Smooth muscle cell (in vitro differentiated cells): ENCODE results near the gene RNF114. TPM values are rescaled to one million over a fixed set of nuclear protein-coding genes. Genes with fewer than 3 reads are reported as not detected.

Experiments used
- DNase-seq: peaks from one replicate; lab custom pipeline; 2025; ENCODE audit not compliant: unreplicated experiment; lab: John Stamatoyannopoulos, UW
- H2AFZ ChIP-seq: fragments of 200-600 bp; sonication (generic); 2 replicates; pipeline ENCODE4 v1.6.0; 2016; ENCODE audit warnings: antibody characterized with exemption, low read depth, mild to moderate bottlenecking
- H3F3A ChIP-seq: fragments of 200-600 bp; sonication (generic); 2 replicates; pipeline ENCODE4 v1.6.0; 2017; ENCODE audit warnings: antibody characterized with exemption, low read depth
- H3K27ac ChIP-seq: fragments of 200-600 bp; sonication (generic); 2 replicates; pipeline ENCODE4 v1.5.1; 2016; ENCODE audit warnings: low read depth, mild to moderate bottlenecking
- H3K27me3 ChIP-seq: fragments of 200-600 bp; sonication (generic); 2 replicates; pipeline ENCODE4 v1.6.1; 2016; ENCODE audit warnings: low read depth, mild to moderate bottlenecking
- H3K36me3 ChIP-seq: fragments of 200-600 bp; sonication (generic); 2 replicates; pipeline ENCODE4 v1.5.1; 2016; ENCODE audit warnings: low read depth
- H3K4me1 ChIP-seq: fragments of 200-600 bp; sonication (generic); 2 replicates; pipeline ENCODE4 v1.5.1; 2016; ENCODE audit warnings: low read depth
- H3K4me2 ChIP-seq: fragments of 200-600 bp; sonication (generic); 2 replicates; pipeline ENCODE4 v1.6.0; 2016; ENCODE audit warnings: mild to moderate bottlenecking
- H3K4me3 ChIP-seq: fragments of 200-600 bp; sonication (generic); 2 replicates; pipeline ENCODE4 v1.5.1; 2016; ENCODE audit warnings: mild to moderate bottlenecking
- H3K79me2 ChIP-seq: fragments of 200-600 bp; sonication (generic); 2 replicates; pipeline ENCODE4 v1.6.0; 2016; ENCODE audit warnings: low read depth, mild to moderate bottlenecking
- H3K9ac ChIP-seq: fragments of 200-600 bp; sonication (generic); 2 replicates; pipeline ENCODE4 v1.6.0; 2016; ENCODE audit warnings: low read depth
- H3K9me3 ChIP-seq: fragments of 200-600 bp; sonication (generic); replicated peaks from 2 replicates; pipeline ENCODE4 v1.5.1; 2016; ENCODE audit warnings: low read depth
- H4K20me1 ChIP-seq: fragments of 200-600 bp; sonication (generic); 2 replicates; pipeline ENCODE4 v1.6.0; 2016; ENCODE audit warnings: low read depth
- CTCF ChIP-seq: fragments of 200-600 bp; sonication (generic); IDR thresholded peaks from 2 replicates; pipeline ENCODE4 v1.5.1; 2017; ENCODE audit warnings: borderline replicate concordance, mild to moderate bottlenecking, antibody characterized with exemption; ENCODE audit not compliant: insufficient read depth, poor library complexity, severe bottlenecking
- WGBS: methylation state at CpG from one replicate; pipeline ENCODE4 v1.1.7; 2016; ENCODE audit warnings: low lambda C conversion rate; 5-methylcytosine and 5-hydroxymethylcytosine counted together
- polyA plus RNA-seq: library from polyadenylated mRNA; unstranded; fragments of >200 nt; fragmentation: Nextera tagmentation; extraction: Ambion mirVana; gene quantifications from 2 replicates; pipeline ENCODE4 v1.2.1, GENCODE V29; 2016
- total RNA-seq: library from RNA; depleted of rRNA; stranded (reverse); fragments of >200 nt; gene quantifications from 2 replicates; pipeline ENCODE4 v1.2.3, GENCODE V29; 2014

Gene RNF114
- total and polyA plus RNA-seq, 2 experiments from 2014 or later: 54.2 to 80.5 TPM

GRCh38 chr20:49888212-49889000 lies 47.8 kb upstream of the RNF114 start:
- H3K9me3 ChIP-seq: no peaks in the 10 kb centered on the region
- no peak overlapping the region for H3K4me2 ChIP-seq
- H3K79me2 ChIP-seq: no peaks in the 10 kb centered on the region
- H3K4me3 ChIP-seq: no peak overlapping the region
- H3K27ac ChIP-seq: no peak overlapping the region
- 50% methylated on average over 18 of the region's 18 CpGs for WGBS
- no peaks in the 10 kb centered on the region for H3K36me3 ChIP-seq
- no peaks in the 10 kb centered on the region for H3K27me3 ChIP-seq
- peak; percentile 92 for TF ChIP-seq CTCF
- peaks cover 19% of the 10 kb centered on the region for H4K20me1 ChIP-seq
- peak; percentile 19 for DNase-seq
- no peak overlapping the region for H3K9ac ChIP-seq
- H3F3A ChIP-seq: no peaks in the 10 kb centered on the region
- no peak overlapping the region for H2AFZ ChIP-seq
- H3K4me1 ChIP-seq: peaks cover 14% of the 10 kb centered on the region

- DNase-seq: no peak
- Histone ChIP-seq H2AFZ (no peak overlapping the region), H3K27ac (no peak overlapping the region), H3F3A (no peaks in the 10 kb centered on the region), H4K20me1 (peaks cover 26% of the 10 kb centered on the region), H3K4me1 (peaks cover 14% of the 10 kb centered on the region), H3K9ac (no peak overlapping the region), H3K79me2 (no peaks in the 10 kb centered on the region), H3K36me3 (no peaks in the 10 kb centered on the region), H3K4me2 (no peak overlapping the region), H3K9me3 (no peaks in the 10 kb centered on the region), H3K27me3 (no peaks in the 10 kb centered on the region), H3K4me3 (no peak overlapping the region)
- 93% methylated on average over 9 of the region's 9 CpGs for WGBS
- TF ChIP-seq CTCF: no peak
Observed at GRCh38 chr20:49889001-49889934, 46.9 kb upstream of the RNF114 start.

- Histone ChIP-seq H3K79me2 (no peaks in the 10 kb centered on the region), H3K4me1 (peaks cover 14% of the 10 kb centered on the region), H3K4me2 (no peak overlapping the region), H3K4me3 (no peak overlapping the region), H3K9me3 (no peaks in the 10 kb centered on the region), H4K20me1 (peaks cover 33% of the 10 kb centered on the region), H3K27me3 (no peaks in the 10 kb centered on the region), H3K9ac (no peak overlapping the region), H3K27ac (no peak overlapping the region), H3K36me3 (no peaks in the 10 kb centered on the region), H2AFZ (no peak overlapping the region), H3F3A (no peaks in the 10 kb centered on the region)
- 91% methylated on average over 9 of the region's 9 CpGs for WGBS
- TF ChIP-seq CTCF: peak; percentile 21
- no peak for DNase-seq
Observed at GRCh38 chr20:49889935-49890333, 46.3 kb upstream of the RNF114 start.
